ENCODE results near the gene TPP1.

GRCh38 chr11:6566704-6567370 is 52.4 kb downstream of the TPP1 start:
- no peak for TF ChIP-seq CTCF (IDR thresholded peaks at IDR 0.05)
- no peak for TF ChIP-seq POLR2A (IDR thresholded peaks at IDR 0.05)

Measured in breast epithelium (tissue), 3 donors.